Suprapubic skin (tissue), 4 donors: Measurements from ENCODE around the gene PNKP. TPM values are rescaled to one million over a fixed set of nuclear protein-coding genes. Genes with fewer than 3 reads are reported as not detected.

Experiments used
- DNase-seq, 2 donors: peaks; one replicate each; pipeline ENCODE4 v3.0.0-alpha.2; 2019; ENCODE audit warnings: low spot score in 2 of 2
- H3K27ac ChIP-seq: fragments of 200-600 bp; sonication (generic); one replicate; pipeline ENCODE4 v1.5.1; 2019
- H3K27me3 ChIP-seq: fragments of 200-600 bp; sonication (generic); one replicate; pipeline ENCODE4 v1.5.1; 2019
- H3K36me3 ChIP-seq: fragments of 200-600 bp; sonication (generic); one replicate; pipeline ENCODE4 v1.5.1; 2019
- H3K4me1 ChIP-seq: fragments of 200-600 bp; sonication (generic); one replicate; pipeline ENCODE4 v1.5.1; 2019
- H3K4me3 ChIP-seq: fragments of 200-600 bp; sonication (generic); one replicate; pipeline ENCODE4 v1.5.1; 2019; ENCODE audit warnings: mild to moderate bottlenecking
- H3K9me3 ChIP-seq: fragments of 200-600 bp; sonication (generic); one replicate; pipeline ENCODE4 v1.5.1; 2019
- EP300 ChIP-seq: sonication (generic); formaldehyde crosslinking; IDR thresholded peaks from one replicate; pipeline ENCODE4 v1.6.1; 2017; ENCODE audit warnings: antibody characterized with exemption
- POLR2A ChIP-seq, 2 donors: fragments of 450-650 bp; IDR thresholded peaks; one replicate each; pipeline ENCODE4 v1.6.1; 2017; ENCODE audit warnings: antibody characterized with exemption in 2 of 2, mild to moderate bottlenecking in 2 of 2, moderate library complexity in 2 of 2
- POLR2AphosphoS5 ChIP-seq, 3 donors: sonication (generic); formaldehyde crosslinking; IDR thresholded peaks; one replicate each; pipeline ENCODE4 v1.6.1; 2017; ENCODE audit warnings: antibody characterized with exemption in 3 of 3
- WGBS: methylation state at CpG from one replicate; pipeline ENCODE4 v1.1.5; 2018; 5-methylcytosine and 5-hydroxymethylcytosine counted together
- total RNA-seq, 4 donors: library from RNA; depleted of rRNA; stranded (reverse); fragments of >200 nt; gene quantifications; one replicate each; pipeline ENCODE4 v1.1.0, GENCODE V29; 2016
- TF ChIP-seq, protein P1 (sequence below), 2 donors: fragments of 200-600 bp in 1 of 2; fragments of 450-650 bp in 1 of 2; sonication (generic) in 1 of 2; IDR thresholded peaks; one replicate each; pipeline ENCODE4 v1.5.1; 2016 to 2019; ENCODE audit warnings: antibody characterized with exemption in 2 of 2, mild to moderate bottlenecking in 1 of 2, moderate library complexity in 1 of 2

Gene PNKP
- total RNA-seq, 4 donors from 2014 or later: 26.0 to 53.3 (median 40.5) TPM

DNA sequence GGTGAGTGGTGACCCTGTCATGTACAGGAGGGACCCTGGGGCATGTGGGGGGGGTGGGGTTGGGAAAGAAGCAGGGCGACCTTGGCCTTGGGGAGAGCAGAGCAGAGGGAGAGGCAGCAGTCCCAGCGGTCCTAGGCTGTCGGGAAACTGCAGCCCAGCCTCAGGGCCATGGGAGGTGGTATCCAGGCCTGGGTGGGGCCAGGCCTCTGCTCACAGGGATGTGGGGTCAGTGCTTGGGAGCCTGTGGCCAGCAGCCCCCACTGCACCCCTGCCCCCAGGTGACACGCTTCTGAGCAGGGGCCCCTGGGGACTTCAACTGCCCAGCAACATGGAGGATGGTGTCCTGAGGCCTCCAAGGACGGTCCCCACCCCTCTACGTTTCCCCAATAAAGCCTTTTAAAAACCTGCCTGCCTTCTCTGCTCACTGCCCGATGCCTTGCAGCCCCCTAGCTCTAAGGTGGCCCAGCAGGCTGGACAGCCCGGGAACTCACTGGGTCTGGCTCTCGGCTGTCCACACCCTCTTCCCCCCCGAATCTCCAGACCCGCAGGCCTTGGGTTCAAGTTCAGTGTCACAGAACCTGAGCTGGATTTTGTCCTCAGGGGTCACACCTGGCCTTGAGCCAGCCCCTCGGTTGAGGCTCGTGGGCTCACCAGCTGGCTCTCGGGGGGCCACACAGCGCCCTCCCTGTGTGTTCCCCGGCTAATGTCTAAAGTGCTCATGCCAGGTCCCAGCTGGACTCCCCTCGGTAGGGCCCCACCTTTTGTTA, 6.9 kb downstream of the PNKP start:
- 72% methylated on average over 15 of the region's 17 CpGs for WGBS
- Histone ChIP-seq H3K4me3 (peak overlapping the region; percentile 28), H3K27ac (peak overlapping the region; percentile 73), H3K36me3 (peaks cover 82% of the 10 kb centered on the region), H3K4me1 (peaks cover 22% of the 10 kb centered on the region), H3K9me3 (no peaks in the 10 kb centered on the region), H3K27me3 (no peaks in the 10 kb centered on the region)
- TF ChIP-seq POLR2A (IDR thresholded peaks at IDR 0.05): no peak
- TF ChIP-seq, protein P1, sequence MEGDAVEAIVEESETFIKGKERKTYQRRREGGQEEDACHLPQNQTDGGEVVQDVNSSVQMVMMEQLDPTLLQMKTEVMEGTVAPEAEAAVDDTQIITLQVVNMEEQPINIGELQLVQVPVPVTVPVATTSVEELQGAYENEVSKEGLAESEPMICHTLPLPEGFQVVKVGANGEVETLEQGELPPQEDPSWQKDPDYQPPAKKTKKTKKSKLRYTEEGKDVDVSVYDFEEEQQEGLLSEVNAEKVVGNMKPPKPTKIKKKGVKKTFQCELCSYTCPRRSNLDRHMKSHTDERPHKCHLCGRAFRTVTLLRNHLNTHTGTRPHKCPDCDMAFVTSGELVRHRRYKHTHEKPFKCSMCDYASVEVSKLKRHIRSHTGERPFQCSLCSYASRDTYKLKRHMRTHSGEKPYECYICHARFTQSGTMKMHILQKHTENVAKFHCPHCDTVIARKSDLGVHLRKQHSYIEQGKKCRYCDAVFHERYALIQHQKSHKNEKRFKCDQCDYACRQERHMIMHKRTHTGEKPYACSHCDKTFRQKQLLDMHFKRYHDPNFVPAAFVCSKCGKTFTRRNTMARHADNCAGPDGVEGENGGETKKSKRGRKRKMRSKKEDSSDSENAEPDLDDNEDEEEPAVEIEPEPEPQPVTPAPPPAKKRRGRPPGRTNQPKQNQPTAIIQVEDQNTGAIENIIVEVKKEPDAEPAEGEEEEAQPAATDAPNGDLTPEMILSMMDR (IDR thresholded peaks at IDR 0.05): no peak
- no peak for TF ChIP-seq POLR2AphosphoS5 (IDR thresholded peaks at IDR 0.05)
- TF ChIP-seq EP300: no peak
- DNase-seq: peak in 1 of 2 donors; percentile 63

DNA sequence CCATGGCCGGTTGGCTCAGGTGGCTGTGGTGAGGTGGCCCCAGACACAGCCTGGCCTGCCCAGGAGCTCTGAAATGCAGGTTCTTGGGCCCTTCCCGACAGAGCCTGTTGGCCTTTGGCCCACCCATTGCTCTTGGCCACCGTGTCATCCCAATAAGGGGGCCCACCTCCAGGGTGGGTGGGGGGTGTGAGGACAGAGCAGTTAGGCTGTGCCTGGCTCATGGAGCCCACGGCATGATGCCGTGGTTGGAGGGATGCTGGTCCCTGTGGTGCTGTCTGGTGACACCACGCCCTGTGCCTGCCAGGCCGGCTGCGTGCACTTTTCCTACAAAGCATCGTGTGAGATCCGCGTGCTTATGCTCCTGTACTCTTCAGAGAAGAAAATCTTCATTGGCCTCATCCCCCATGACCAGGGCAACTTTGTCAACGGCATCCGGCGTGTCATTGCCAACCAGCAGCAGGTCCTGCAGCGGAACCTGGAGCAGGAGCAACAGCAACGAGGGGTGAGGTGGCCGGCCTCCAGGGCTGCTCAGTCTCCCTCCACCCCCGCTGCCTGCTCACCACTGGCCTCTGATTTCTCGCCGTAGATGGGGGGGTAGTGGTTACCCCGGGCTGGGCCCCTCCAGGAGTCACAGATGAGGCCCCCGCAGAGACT, 7.6 kb downstream of the PNKP start:
- TF ChIP-seq POLR2AphosphoS5 (IDR thresholded peaks at IDR 0.05): no peak
- TF ChIP-seq POLR2A (IDR thresholded peaks at IDR 0.05): no peak
- TF ChIP-seq, protein P1 (IDR thresholded peaks at IDR 0.05): no peak
- TF ChIP-seq EP300: no peak
- Histone ChIP-seq H3K4me1 (peaks cover 15% of the 10 kb centered on the region), H3K4me3 (no peak overlapping the region), H3K27ac (no peak overlapping the region), H3K27me3 (no peaks in the 10 kb centered on the region), H3K36me3 (peaks cover 90% of the 10 kb centered on the region), H3K9me3 (no peaks in the 10 kb centered on the region)
- 84% methylated on average over 9 of the region's 22 CpGs for WGBS
- DNase-seq: peak in 1 of 2 donors; percentile 60

DNA sequence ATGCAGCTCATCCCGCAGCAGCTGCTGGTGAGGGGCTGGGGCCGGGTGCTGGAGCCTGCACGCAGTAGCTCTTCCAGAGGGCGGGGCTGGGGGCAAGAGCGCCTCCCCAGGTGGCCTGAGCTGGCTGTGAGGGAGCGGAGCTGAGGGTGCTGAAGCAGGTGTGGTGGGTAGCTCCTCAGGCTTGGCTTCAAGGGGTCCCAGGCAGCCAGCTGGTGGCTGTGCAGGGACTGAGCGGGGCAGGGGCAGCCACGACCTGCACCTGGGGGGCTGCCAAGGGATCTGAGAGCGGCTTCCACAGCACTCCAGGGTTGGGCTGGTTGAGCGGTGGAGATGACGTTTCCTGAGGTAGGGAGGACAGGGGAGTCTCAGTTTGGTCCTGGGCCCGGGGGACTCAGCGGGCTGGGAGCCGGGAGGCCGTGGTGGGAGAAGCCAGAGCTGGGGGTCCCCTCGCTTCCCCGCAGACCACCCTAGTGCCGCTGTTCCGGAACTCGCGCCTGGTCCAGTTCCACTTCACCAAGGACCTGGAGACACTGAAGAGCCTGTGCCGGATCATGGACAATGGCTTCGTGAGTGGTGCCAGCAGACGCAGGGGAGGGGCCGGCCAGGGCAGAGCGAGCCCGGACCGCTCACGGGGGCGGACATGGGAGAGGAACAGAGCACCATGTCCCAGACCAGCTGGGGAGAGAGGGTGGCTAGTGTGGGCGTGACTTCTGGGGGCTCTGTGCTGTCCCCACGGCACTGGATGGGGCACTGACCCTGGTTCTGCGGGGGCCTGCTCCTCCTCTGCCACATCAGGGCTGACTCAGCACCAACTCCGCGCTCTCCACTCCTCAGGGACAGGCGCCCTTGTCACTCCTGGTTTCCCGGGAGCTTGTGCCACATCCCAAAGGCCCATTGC, 9.0 kb downstream of the PNKP start:
- no peak overlapping the region for H3K27ac ChIP-seq
- peaks cover 84% of the 10 kb centered on the region for H3K36me3 ChIP-seq
- no peak overlapping the region for H3K4me3 ChIP-seq
- peaks cover 23% of the 10 kb centered on the region for H3K4me1 ChIP-seq
- 88% methylated on average over 16 of the region's 37 CpGs for WGBS
- peak in 1 of 2 donors; percentile 62 for DNase-seq
- H3K9me3 ChIP-seq: no peaks in the 10 kb centered on the region
- TF ChIP-seq POLR2AphosphoS5 (IDR thresholded peaks at IDR 0.05) (no peak), EP300 (no peak), POLR2A (IDR thresholded peaks at IDR 0.05) (no peak)
- TF ChIP-seq, protein P1 (IDR thresholded peaks at IDR 0.05): no peak
- no peaks in the 10 kb centered on the region for H3K27me3 ChIP-seq

- DNase-seq: peak in 1 of 2 donors; percentile 56
- Histone ChIP-seq H3K27ac (no peak overlapping the region), H3K4me3 (no peak overlapping the region), H3K36me3 (peaks cover 79% of the 10 kb centered on the region), H3K4me1 (peaks cover 29% of the 10 kb centered on the region), H3K27me3 (no peaks in the 10 kb centered on the region), H3K9me3 (no peaks in the 10 kb centered on the region)
- WGBS: 100% methylated on average over 1 of the region's 5 CpGs
- TF ChIP-seq EP300: no peak
- no peak for TF ChIP-seq POLR2A (IDR thresholded peaks at IDR 0.05)
- TF ChIP-seq, protein P1 (IDR thresholded peaks at IDR 0.05): no peak
- TF ChIP-seq POLR2AphosphoS5 (IDR thresholded peaks at IDR 0.05): no peak
These were observed 9.6 kb downstream of the PNKP start for GRCh38 chr19:49857838-49858087.
